ENCODE results near the gene RNH1.

Gene RNH1

DNA sequence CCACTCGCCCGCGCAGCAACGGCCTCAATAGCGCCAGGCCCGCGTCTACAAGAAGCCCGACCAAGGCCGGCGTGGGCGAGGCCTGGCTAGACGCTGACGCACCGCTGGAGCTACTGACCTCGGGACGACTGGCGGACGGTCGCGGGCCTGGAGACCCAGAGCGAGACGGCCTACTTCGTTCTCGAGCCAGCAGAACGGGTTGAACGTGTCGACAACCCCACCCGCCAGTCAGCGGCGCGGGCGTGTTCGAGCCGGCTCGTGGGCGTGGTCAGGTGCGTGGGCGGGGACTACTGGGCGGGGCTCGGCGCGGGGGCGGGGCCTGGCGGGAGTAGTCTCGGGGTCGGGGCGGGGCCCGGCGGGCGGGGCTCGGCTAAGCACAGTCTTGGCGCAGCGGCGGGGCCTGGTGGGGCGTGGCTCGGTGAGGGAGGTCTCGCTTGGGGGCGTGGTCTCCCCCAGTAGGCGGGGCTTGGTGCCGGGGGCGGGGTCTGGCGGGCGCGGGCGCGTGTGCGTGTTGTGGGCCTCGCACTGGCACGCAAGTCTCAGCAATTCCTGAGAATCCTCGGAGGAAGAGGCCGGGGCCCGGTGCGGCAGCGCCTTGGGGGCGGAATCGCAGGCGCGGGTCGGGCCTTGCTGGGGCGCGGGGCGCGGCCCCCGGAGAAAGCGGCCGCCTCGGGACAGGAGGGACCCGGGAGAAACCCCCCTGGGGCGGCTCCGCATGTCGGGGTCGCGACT is at the start of gene RNH1:
TSS of gene RNH1 (minus strand) at position 248 of the 732 bp plus-strand sequence. CDS start 5,080 bp downstream, outside the sequence.
- peak; percentile 68 for DNase-seq (ENCODE audit: low read depth)
- TF ChIP-seq, protein P1, sequence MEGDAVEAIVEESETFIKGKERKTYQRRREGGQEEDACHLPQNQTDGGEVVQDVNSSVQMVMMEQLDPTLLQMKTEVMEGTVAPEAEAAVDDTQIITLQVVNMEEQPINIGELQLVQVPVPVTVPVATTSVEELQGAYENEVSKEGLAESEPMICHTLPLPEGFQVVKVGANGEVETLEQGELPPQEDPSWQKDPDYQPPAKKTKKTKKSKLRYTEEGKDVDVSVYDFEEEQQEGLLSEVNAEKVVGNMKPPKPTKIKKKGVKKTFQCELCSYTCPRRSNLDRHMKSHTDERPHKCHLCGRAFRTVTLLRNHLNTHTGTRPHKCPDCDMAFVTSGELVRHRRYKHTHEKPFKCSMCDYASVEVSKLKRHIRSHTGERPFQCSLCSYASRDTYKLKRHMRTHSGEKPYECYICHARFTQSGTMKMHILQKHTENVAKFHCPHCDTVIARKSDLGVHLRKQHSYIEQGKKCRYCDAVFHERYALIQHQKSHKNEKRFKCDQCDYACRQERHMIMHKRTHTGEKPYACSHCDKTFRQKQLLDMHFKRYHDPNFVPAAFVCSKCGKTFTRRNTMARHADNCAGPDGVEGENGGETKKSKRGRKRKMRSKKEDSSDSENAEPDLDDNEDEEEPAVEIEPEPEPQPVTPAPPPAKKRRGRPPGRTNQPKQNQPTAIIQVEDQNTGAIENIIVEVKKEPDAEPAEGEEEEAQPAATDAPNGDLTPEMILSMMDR (conservative IDR thresholded peaks at IDR 0.05; ENCODE audit: low read depth, low read length), result no peak
- H3K4me3 ChIP-seq (ENCODE audit: low read length), result peak within 1 kb of the TSS; percentile 74

DNA sequence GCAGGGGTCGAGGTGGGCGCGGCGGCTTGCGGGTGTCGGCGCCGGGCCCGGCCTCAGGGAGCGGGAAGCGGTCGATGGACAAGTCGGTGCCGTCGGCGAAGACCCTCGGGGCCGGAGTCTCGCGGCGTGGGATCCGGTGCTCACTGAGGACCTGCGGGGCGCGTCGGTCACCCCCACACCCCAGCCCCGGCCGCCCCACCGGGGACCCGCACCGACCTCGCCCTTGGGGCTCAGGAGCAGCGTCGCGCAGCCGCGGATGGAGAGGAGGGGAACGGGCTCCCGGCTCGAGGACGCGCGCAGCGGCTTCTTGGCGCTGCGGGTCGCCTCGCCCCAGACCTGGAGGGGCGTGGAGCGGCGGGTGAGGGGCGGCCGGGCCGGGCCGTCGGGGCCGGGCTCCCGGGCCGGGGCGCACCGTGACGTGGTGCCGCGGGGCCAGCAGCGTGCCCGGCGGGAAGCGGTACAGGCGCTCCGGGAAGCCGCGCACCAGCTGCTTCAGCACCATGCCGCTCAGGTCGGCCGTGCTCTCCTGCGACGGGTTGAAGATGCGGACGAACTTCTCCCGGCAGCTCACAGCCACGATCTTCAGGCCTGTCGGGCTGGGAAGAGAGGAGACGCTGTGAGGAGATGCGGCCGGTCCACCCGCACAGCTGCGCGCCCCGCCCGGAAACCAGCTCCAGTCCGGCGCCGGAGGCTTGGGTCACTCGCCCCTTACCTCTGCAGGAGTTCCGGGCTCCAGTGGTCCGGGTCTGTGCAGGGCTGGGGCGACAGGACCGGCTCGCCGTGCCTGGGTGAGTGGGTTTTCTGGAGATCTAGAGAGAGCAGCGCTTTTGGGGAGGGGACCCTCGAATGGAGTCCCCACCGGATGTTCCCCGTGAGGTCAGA is 49.0 kb upstream of the RNH1 start:
- TF ChIP-seq, protein P1 (conservative IDR thresholded peaks at IDR 0.05; ENCODE audit: low read depth, low read length), result no peak
- H3K4me3 ChIP-seq (ENCODE audit: low read length), result no peak overlapping the region
- no peak for DNase-seq (ENCODE audit: low read depth)

DNA sequence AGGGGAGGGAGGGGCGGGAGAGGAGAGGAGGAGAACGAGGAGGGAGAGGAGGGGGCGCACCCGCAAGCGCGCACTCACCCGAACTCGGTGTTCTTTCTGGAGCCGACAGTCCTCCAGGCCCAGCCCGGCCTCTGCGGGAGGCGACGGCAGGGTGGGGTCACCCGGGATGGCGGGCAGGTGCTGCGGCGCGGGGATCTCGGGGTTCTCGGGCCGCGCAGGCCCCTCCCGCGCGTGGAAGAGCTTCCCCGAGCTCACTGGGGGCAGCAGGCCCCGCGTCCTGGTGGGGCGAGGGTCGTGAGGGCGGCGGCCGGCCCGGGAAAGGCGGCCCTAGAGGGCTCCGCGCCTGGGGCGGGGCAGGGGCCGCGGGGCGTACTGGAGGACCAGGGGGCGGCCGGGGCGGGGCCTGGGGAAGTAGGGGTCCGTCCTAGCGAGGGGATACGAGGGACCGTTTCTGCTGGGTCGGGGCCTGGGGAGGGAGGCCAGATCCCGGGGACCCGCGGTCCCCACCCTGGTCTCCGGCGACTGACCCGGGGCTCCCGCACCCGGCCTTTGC is 48.3 kb upstream of the RNH1 start:
- TF ChIP-seq, protein P1 (conservative IDR thresholded peaks at IDR 0.05; ENCODE audit: low read depth, low read length), result no peak
- H3K4me3 ChIP-seq (ENCODE audit: low read length), result peak overlapping the region; percentile 26
- no peak for DNase-seq (ENCODE audit: low read depth)

DNA sequence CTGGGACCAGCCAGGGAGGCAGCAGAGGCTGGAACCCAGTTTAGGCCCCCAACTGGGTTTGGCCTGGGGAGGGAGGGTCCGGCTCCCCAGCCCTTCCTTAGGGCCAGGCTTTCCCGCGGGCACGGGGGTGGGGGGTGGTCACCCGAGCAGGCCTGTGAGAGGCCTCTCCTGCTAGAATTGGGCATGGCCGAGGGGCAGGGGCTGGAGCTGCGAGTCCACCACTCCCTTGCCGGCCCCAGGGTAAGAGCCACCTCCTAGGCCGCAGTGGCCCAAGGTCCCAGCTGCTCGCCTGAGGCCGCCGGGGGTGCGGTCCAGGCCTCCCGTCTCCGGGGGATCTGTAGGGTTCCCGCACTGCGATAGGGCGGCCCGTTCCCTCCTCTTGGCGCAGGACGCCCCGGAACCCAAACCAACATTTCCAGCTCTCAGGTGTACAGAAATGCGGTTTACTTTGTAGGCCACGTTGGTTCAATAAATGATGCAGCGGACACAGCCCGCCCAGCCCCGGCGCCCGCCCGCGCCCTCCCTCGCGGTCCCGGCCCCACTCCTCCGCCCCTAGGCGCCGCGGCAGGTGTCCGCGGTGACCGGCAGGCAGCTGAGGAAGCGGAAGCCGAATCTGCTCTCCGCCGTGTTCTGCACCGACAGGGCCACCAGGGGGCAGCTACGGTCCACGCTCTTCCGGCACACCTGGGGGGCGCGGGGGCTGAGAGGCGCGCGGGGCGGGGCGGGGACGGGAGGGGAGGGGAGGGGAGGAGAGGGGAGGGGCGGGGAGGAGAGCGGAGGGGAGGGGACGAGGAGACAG is 47.6 kb upstream of the RNH1 start:
- no peak overlapping the region for H3K4me3 ChIP-seq (ENCODE audit: low read length)
- no peak for DNase-seq (ENCODE audit: low read depth)
- TF ChIP-seq, protein P1 (conservative IDR thresholded peaks at IDR 0.05; ENCODE audit: low read depth, low read length), result peak; percentile 56

DNA sequence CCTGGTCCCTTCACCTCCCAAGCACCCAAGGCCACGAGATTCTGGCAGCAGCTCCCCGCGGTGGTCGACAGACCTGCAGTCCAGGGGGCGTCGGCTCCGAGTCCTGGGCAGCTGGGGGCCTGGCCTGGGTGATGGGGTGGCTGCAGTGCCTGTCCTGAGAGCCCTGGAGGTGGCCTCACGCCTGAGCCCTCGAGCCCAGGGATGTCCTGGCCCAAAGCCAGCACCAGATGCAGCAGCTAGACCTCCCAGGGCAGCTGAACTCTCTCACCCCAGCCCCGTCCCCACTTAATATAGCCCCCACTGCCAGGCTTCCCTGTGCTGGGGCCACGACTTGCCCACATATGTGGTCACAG is 46.9 kb upstream of the RNH1 start:
- H3K4me3 ChIP-seq (ENCODE audit: low read length), result no peak overlapping the region
- DNase-seq (ENCODE audit: low read depth), result no peak
- TF ChIP-seq, protein P1 (conservative IDR thresholded peaks at IDR 0.05; ENCODE audit: low read depth, low read length), result no peak

DNA sequence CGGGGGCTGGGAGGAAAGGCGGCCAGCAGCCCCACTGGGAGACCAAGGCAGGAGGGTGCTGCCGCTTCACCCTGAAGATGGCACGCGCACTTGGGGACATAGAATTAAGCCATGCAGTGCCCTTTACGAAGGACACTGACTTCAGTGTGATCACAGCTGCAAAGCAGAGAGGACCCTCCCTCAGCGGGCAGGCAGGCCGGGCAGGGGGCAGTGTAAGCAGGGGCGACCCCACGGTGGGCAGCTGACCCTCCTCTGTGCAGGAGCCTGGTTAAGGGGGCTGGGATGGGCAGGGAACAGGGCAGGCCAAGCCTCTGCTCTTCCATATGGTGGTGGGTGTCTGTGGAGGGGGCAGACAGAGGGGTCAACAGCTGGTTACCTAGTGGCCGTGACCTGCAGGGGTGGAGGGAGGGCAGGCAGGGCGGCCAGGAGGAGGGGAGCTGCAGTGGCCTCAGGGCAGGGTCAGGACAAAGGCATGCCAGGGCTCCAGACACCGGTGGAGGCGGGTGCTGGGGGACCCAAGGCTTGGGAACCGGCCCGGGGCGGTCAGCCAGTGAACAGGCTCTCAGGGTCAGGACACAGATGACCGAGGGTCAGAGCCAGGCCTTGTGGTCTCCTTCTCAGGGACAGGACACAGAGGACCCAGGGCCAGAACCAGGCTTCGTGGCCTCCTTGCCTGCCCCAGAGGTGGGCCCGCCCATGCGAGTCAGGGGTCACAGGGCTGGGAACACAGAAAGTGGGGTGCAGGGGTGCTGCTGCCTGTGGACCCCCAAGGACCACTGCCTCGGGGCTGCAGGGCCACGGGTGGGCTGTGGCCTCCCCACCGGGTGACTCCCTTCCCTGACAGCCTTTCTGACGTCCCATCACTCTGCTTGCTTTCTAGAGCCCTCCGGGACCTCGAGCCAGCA is 46.3 kb upstream of the RNH1 start:
- TF ChIP-seq, protein P1 (conservative IDR thresholded peaks at IDR 0.05; ENCODE audit: low read depth, low read length), result no peak
- H3K4me3 ChIP-seq (ENCODE audit: low read length), result no peak overlapping the region
- no peak for DNase-seq (ENCODE audit: low read depth)

All from retinal pigment epithelial cell (primary cell).